ENCODE results near the gene ST3GAL6. TPM values are rescaled to one million over a fixed set of nuclear protein-coding genes. Genes with fewer than 3 reads are reported as not detected.

The ST3GAL6 gene
- total and polyA plus RNA-seq, 2 donors (not counting 1 experiment from before 2014, with no cell fraction given): 0.58 TPM; not detected in 1

DNA sequence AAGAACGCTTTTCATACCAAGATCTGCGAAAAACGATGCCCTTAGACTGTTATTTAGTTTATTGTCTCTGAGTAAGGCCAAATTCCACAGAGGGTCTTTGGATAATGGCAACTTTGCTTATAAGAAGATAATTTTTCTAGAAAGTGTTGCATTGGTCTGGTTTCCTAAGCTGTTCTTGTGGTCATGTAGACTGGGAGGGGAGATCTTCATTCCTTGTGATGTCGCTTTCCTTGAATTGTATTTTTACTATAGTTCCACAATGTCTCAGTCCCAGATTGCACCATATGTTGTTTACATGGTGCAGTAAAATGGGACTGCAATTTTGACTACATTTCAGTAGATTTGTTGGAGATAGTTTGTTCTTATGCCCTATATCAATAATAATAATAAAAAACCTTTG is 28.8 kb upstream of the ST3GAL6 start:
- TF ChIP-seq EZH2 (IDR thresholded peaks at IDR 0.05; ENCODE audit: borderline replicate concordance, insufficient read depth, low read depth, low read length, poor library complexity, severe bottlenecking): no peak
- no peak for TF ChIP-seq CTCF (IDR thresholded peaks at IDR 0.05)
- H3K4me1 ChIP-seq (ENCODE audit: control insufficient read depth in 2 of 2, insufficient read depth in 2 of 2, low read length in 2 of 2): peaks cover 16 to 24% of the 10 kb centered on the region in 2 donors
- H3K27me3 ChIP-seq (replicated peaks in 1 of 4; ENCODE audit: control extremely low read depth in 1 of 4, control insufficient read depth in 3 of 4, insufficient read depth in 4 of 4, low read length in 3 of 4): peaks cover 0 to 41% (median 27%) of the 10 kb centered on the region in 4 experiments
- no peaks in the 10 kb centered on the region for H3K9me3 ChIP-seq (ENCODE audit: control extremely low read depth in 1 of 3, control insufficient read depth in 2 of 3, insufficient read depth in 1 of 3, low read length in 2 of 3)
- no peaks in the 10 kb centered on the region for H4K20me1 ChIP-seq (ENCODE audit: control insufficient read depth, insufficient read depth, low read length, poor library complexity, severe bottlenecking)
- no peak overlapping the region for H3K27ac ChIP-seq (ENCODE audit: low read length in 2 of 2)
- no peak for DNase-seq
- ChIA-PET CTCF (no interaction called here), POLR2A (no interaction called here)
- peaks cover 51% of the 10 kb centered on the region for H3K27me3 Mint-ChIP-seq
- H3K79me2 ChIP-seq (ENCODE audit: control insufficient read depth, insufficient read depth, low read length): no peaks in the 10 kb centered on the region
- H2AFZ ChIP-seq (ENCODE audit: insufficient read depth, low read depth, low read length, poor library complexity, severe bottlenecking): peak overlapping the region; percentile 69
- no CpG with 5 or more reads among the region's 4 CpGs for WGBS (ENCODE audit: insufficient coverage)
- peaks cover 21% of the 10 kb centered on the region for H3K4me1 Mint-ChIP-seq
- no peak overlapping the region for H3K27ac Mint-ChIP-seq
- peak overlapping the region; percentile 42 for H3K9ac ChIP-seq (ENCODE audit: low read length)
- H3K4me3 Mint-ChIP-seq: peak overlapping the region; percentile 77
- H3K9me3 Mint-ChIP-seq (ENCODE audit: insufficient read depth): no peaks in the 10 kb centered on the region
- no peaks in the 10 kb centered on the region for H3K36me3 ChIP-seq (replicated peaks in 1 of 2; ENCODE audit: control extremely low read depth in 1 of 2, control insufficient read depth in 1 of 2, extremely low read depth in 1 of 2, insufficient read depth in 2 of 2, low read length in 1 of 2)
- H3K4me3 ChIP-seq (ENCODE audit: control extremely low read depth in 1 of 5, extremely low read depth in 1 of 5, insufficient read depth in 1 of 5, low read depth in 2 of 5, low read length in 4 of 5): peak overlapping the region in 1 of 5 experiments; percentile 78
- peak overlapping the region; percentile 78 for H3K4me2 ChIP-seq (replicated peaks; ENCODE audit: low read depth, low read length, poor library complexity, severe bottlenecking)
- no peak for ATAC-seq (ENCODE audit: low read depth)
- intact Hi-C loops (cut with micrococcal nuclease): no loop called here

GRCh38 chr3:98734735-98735134 is 28.4 kb upstream of the ST3GAL6 start:
- Histone ChIP-seq H3K36me3 (replicated peaks in 1 of 2; ENCODE audit: control extremely low read depth in 1 of 2, control insufficient read depth in 1 of 2, extremely low read depth in 1 of 2, insufficient read depth in 2 of 2, low read length in 1 of 2) (no peaks in the 10 kb centered on the region), H3K27me3 (replicated peaks in 1 of 4; ENCODE audit: control extremely low read depth in 1 of 4, control insufficient read depth in 3 of 4, insufficient read depth in 4 of 4, low read length in 3 of 4) (peaks cover 0 to 41% (median 25%) of the 10 kb centered on the region in 4 experiments), H3K4me2 (replicated peaks; ENCODE audit: low read depth, low read length, poor library complexity, severe bottlenecking) (no peak overlapping the region), H3K79me2 (ENCODE audit: control insufficient read depth, insufficient read depth, low read length) (no peaks in the 10 kb centered on the region), H4K20me1 (ENCODE audit: control insufficient read depth, insufficient read depth, low read length, poor library complexity, severe bottlenecking) (no peaks in the 10 kb centered on the region), H2AFZ (ENCODE audit: insufficient read depth, low read depth, low read length, poor library complexity, severe bottlenecking) (no peak overlapping the region), H3K4me1 (ENCODE audit: control insufficient read depth in 2 of 2, insufficient read depth in 2 of 2, low read length in 2 of 2) (peaks cover 16 to 24% of the 10 kb centered on the region in 2 donors), H3K9ac (ENCODE audit: low read length) (no peak overlapping the region), H3K27ac (ENCODE audit: low read length in 2 of 2) (no peak overlapping the region), H3K9me3 (ENCODE audit: control extremely low read depth in 1 of 3, control insufficient read depth in 2 of 3, insufficient read depth in 1 of 3, low read length in 2 of 3) (no peaks in the 10 kb centered on the region), H3K4me3 (ENCODE audit: control extremely low read depth in 1 of 5, extremely low read depth in 1 of 5, insufficient read depth in 1 of 5, low read depth in 2 of 5, low read length in 4 of 5) (no peak overlapping the region)
- DNase-seq: no peak
- H3K27me3 Mint-ChIP-seq: peaks cover 47% of the 10 kb centered on the region
- intact Hi-C loops (cut with micrococcal nuclease): no loop called here
- TF ChIP-seq CTCF (IDR thresholded peaks at IDR 0.05) (no peak), EZH2 (IDR thresholded peaks at IDR 0.05; ENCODE audit: borderline replicate concordance, insufficient read depth, low read depth, low read length, poor library complexity, severe bottlenecking) (no peak)
- peaks cover 21% of the 10 kb centered on the region for H3K4me1 Mint-ChIP-seq
- POLR2A ChIA-PET: no interaction called here
- no peaks in the 10 kb centered on the region for H3K9me3 Mint-ChIP-seq (ENCODE audit: insufficient read depth)
- WGBS (ENCODE audit: insufficient coverage): 83% methylated on average over 4 of the region's 4 CpGs
- ATAC-seq (ENCODE audit: low read depth): no peak
- CTCF ChIA-PET: interaction anchor here (0.8 kb wide), 1 partner anchor 133 kb away, joined by 3 read pairs; no protein-coding TSS in a partner anchor
- H3K4me3 Mint-ChIP-seq: no peak overlapping the region
- H3K27ac Mint-ChIP-seq: no peak overlapping the region
